ENCODE results near the gene MRPS27. TPM values are rescaled to one million over a fixed set of nuclear protein-coding genes. Genes with fewer than 3 reads are reported as not detected.

The MRPS27 gene
- total and polyA plus RNA-seq, 2 of the 13 experiments (the other 11 are each of a cell fraction or from before 2014, with no cell fraction given) = 71.8 to 115 TPM

DNA sequence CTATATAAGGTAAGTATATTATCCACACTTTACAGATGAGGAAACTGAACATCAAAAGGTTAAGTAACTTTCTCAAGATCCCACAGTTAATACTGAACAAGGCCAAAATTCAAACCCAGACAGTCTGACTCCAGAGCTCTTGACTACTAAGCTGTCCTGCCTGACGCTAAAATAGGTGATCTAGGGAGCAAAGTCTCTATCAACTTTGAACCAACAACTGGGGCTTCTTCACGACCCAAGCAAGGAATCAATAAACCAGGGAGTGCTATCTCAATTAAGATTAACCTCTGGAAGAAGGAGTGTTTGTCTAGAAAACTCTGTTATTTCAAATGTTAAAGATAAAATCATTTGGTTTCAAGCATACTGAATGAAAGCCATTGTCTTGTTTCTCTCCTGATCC lies 64.4 kb downstream of the MRPS27 start:
- intact Hi-C loops (cut with micrococcal nuclease; ENCODE audit: unreplicated experiment) = no loop called here
- ChIA-PET POLR2A (no interaction called here), CTCF (ENCODE audit: low intra/inter-chr PET ratio, low total read pairs) (no interaction called here)
- Histone ChIP-seq H3K4me3 (replicated peaks in 1 of 3; ENCODE audit: insufficient read depth in 1 of 3, low read depth in 2 of 3, low read length in 3 of 3) (no peak overlapping the region), H3K9ac (ENCODE audit: insufficient read depth, low read depth, low read length) (no peak overlapping the region), H4K20me1 (ENCODE audit: insufficient read depth, low read length) (no peaks in the 10 kb centered on the region), H3K27ac (ENCODE audit: extremely low read length, insufficient read depth, low read length) (peak overlapping the region; percentile 22), H3K4me1 (ENCODE audit: insufficient read depth, low read length) (peaks cover 38% of the 10 kb centered on the region), H3K4me2 (ENCODE audit: low read depth, low read length) (no peak overlapping the region), H3K27me3 (ENCODE audit: control insufficient read depth in 1 of 2, insufficient read depth in 2 of 2, low read length in 2 of 2) (no peaks in the 10 kb centered on the region), H3K9me3 (ENCODE audit: low read length) (no peaks in the 10 kb centered on the region), H2AFZ (ENCODE audit: low read length) (no peak overlapping the region), H3K36me3 (replicated peaks in 1 of 2; ENCODE audit: control insufficient read depth in 1 of 2, insufficient read depth in 2 of 2, low read length in 2 of 2) (peaks cover 4 to 8% of the 10 kb centered on the region in 2 experiments; a peak in 3 of 5 replicates), H3K79me2 (ENCODE audit: insufficient read depth, low read length) (no peaks in the 10 kb centered on the region)
- ATAC-seq (no peak), DNase-seq (ENCODE audit: low spot score) (no peak), FAIRE-seq (no peak)
- WGBS (ENCODE audit: low lambda C conversion rate) = 14% methylated on average over 2 of the region's 2 CpGs
- in situ Hi-C loops (cut with HindIII; ENCODE audit: extremely low pct_ligation_motif_present, low pct_unique_long_range_greater_than_20kb) = no loop called here
- no TSS peak for BruUV-seq (replicated peaks)
- no peak for TF ChIP-seq ZNF570 (CRISPR knock-in tag; IDR thresholded peaks at IDR 0.05; ENCODE audit: borderline replicate concordance)
- TF ChIP-seq RXRB (CRISPR knock-in tag; IDR thresholded peaks at IDR 0.05; ENCODE audit: borderline replicate concordance) = no peak
- no peak for TF ChIP-seq KLF9 (CRISPR knock-in tag; IDR thresholded peaks at IDR 0.05; ENCODE audit: low read depth)
- TF ChIP-seq, protein P1, sequence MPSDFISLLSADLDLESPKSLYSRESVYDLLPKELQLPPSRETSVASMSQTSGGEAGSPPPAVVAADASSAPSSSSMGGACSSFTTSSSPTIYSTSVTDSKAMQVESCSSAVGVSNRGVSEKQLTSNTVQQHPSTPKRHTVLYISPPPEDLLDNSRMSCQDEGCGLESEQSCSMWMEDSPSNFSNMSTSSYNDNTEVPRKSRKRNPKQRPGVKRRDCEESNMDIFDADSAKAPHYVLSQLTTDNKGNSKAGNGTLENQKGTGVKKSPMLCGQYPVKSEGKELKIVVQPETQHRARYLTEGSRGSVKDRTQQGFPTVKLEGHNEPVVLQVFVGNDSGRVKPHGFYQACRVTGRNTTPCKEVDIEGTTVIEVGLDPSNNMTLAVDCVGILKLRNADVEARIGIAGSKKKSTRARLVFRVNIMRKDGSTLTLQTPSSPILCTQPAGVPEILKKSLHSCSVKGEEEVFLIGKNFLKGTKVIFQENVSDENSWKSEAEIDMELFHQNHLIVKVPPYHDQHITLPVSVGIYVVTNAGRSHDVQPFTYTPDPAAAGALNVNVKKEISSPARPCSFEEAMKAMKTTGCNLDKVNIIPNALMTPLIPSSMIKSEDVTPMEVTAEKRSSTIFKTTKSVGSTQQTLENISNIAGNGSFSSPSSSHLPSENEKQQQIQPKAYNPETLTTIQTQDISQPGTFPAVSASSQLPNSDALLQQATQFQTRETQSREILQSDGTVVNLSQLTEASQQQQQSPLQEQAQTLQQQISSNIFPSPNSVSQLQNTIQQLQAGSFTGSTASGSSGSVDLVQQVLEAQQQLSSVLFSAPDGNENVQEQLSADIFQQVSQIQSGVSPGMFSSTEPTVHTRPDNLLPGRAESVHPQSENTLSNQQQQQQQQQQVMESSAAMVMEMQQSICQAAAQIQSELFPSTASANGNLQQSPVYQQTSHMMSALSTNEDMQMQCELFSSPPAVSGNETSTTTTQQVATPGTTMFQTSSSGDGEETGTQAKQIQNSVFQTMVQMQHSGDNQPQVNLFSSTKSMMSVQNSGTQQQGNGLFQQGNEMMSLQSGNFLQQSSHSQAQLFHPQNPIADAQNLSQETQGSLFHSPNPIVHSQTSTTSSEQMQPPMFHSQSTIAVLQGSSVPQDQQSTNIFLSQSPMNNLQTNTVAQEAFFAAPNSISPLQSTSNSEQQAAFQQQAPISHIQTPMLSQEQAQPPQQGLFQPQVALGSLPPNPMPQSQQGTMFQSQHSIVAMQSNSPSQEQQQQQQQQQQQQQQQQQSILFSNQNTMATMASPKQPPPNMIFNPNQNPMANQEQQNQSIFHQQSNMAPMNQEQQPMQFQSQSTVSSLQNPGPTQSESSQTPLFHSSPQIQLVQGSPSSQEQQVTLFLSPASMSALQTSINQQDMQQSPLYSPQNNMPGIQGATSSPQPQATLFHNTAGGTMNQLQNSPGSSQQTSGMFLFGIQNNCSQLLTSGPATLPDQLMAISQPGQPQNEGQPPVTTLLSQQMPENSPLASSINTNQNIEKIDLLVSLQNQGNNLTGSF (CRISPR knock-in tag; IDR thresholded peaks at IDR 0.05) = no peak
- TF ChIP-seq ZNF782 (CRISPR knock-in tag; IDR thresholded peaks at IDR 0.05; ENCODE audit: borderline replicate concordance) = peak; percentile 93; the same call in 1 of the 2 replicates
- TF ChIP-seq ZNF121 (CRISPR knock-in tag; IDR thresholded peaks at IDR 0.05) = peak; percentile 13; the same call in 1 of the 2 replicates
- TF ChIP-seq ELF3 (CRISPR knock-in tag; IDR thresholded peaks at IDR 0.05) = no peak
- TF ChIP-seq NFRKB (IDR thresholded peaks at IDR 0.05) = no peak
- no peak for TF ChIP-seq ZNF234 (CRISPR knock-in tag; conservative IDR thresholded peaks at IDR 0.05)
- TF ChIP-seq HNF4A (CRISPR knock-in tag; IDR thresholded peaks at IDR 0.05) = peak; percentile 59
- TF ChIP-seq KLF15 (CRISPR knock-in tag; IDR thresholded peaks at IDR 0.05; ENCODE audit: borderline replicate concordance) = no peak
- 0 out of 2 replicates have a peak, but pooled peaks have one; percentile 10 for TF ChIP-seq NR2F6 (IDR thresholded peaks at IDR 0.05)
- TF ChIP-seq NR2F6 (CRISPR knock-in tag; IDR thresholded peaks at IDR 0.05) = no peak
- peak; percentile 31; the same call in 1 of the 2 replicates for TF ChIP-seq HNF4G (IDR thresholded peaks at IDR 0.05; ENCODE audit: borderline replicate concordance, low read depth, low read length)
- no peak for TF ChIP-seq HNF4G (CRISPR knock-in tag; IDR thresholded peaks at IDR 0.05; ENCODE audit: borderline replicate concordance, low read depth)
- TF ChIP-seq ZNF326 (CRISPR knock-in tag; IDR thresholded peaks at IDR 0.05; ENCODE audit: borderline replicate concordance) = no peak
- peak; percentile 91; the same call in 1 of the 2 replicates for TF ChIP-seq ZNF549 (CRISPR knock-in tag; IDR thresholded peaks at IDR 0.05)
- TF ChIP-seq ZNF564 (CRISPR knock-in tag; IDR thresholded peaks at IDR 0.05) = no peak
- TF ChIP-seq, protein P2, sequence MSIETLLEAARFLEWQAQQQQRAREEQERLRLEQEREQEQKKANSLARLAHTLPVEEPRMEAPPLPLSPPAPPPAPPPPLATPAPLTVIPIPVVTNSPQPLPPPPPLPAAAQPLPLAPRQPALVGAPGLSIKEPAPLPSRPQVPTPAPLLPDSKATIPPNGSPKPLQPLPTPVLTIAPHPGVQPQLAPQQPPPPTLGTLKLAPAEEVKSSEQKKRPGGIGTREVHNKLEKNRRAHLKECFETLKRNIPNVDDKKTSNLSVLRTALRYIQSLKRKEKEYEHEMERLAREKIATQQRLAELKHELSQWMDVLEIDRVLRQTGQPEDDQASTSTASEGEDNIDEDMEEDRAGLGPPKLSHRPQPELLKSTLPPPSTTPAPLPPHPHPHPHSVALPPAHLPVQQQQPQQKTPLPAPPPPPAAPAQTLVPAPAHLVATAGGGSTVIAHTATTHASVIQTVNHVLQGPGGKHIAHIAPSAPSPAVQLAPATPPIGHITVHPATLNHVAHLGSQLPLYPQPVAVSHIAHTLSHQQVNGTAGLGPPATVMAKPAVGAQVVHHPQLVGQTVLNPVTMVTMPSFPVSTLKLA (IDR thresholded peaks at IDR 0.05) = no peak
- 0 out of 2 replicates have a peak, but pooled peaks have one; percentile 51 for TF ChIP-seq ONECUT2 (CRISPR knock-in tag; IDR thresholded peaks at IDR 0.05)
- no peak for TF ChIP-seq MAF1 (CRISPR knock-in tag; IDR thresholded peaks at IDR 0.05; ENCODE audit: borderline replicate concordance)
- TF ChIP-seq, protein P3, sequence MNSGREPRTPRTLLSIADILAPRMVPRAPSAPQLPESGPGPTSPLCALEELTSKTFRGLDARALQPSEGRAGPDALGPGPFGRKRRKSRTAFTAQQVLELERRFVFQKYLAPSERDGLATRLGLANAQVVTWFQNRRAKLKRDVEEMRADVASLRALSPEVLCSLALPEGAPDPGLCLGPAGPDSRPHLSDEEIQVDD (CRISPR knock-in tag; IDR thresholded peaks at IDR 0.05; ENCODE audit: borderline replicate concordance) = no peak

Measured in HepG2 (cell line).